Measurements from ENCODE around the gene PCBP3. TPM values are rescaled to one million over a fixed set of nuclear protein-coding genes. Genes with fewer than 3 reads are reported as not detected.
"Not testable (repeated sequence)": the region's sequence is repeated elsewhere in the genome, so short reads cannot be mapped to it uniquely, and the experiment has no call there.

Gene PCBP3
- polyA plus RNA-seq, 3 donors, result 1.7 to 9.5 (median 2.2) TPM

DNA sequence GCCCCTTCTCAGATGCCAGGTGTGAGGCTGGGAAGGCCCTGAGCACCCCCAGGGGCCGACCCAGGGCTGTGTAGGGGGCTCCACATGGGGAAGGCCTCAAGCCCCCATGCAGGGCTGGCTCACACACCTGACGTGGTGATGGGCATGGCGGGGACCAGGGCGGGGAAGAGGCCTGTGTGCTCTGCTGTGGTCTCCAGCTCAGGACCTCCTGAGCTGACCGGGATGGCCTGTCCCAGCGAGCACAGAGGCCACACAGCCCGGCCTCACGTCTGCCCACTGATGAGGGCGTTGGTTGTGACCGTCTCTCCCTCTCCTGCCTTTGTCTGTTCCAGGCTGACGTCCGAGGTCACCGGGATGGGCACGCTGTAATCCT lies 297.8 kb downstream of the PCBP3 start:
- WGBS, 3 donors, result 69 to 88% (median 87%) methylated on average over 12 to 14 of the region's 14 CpGs

DNA sequence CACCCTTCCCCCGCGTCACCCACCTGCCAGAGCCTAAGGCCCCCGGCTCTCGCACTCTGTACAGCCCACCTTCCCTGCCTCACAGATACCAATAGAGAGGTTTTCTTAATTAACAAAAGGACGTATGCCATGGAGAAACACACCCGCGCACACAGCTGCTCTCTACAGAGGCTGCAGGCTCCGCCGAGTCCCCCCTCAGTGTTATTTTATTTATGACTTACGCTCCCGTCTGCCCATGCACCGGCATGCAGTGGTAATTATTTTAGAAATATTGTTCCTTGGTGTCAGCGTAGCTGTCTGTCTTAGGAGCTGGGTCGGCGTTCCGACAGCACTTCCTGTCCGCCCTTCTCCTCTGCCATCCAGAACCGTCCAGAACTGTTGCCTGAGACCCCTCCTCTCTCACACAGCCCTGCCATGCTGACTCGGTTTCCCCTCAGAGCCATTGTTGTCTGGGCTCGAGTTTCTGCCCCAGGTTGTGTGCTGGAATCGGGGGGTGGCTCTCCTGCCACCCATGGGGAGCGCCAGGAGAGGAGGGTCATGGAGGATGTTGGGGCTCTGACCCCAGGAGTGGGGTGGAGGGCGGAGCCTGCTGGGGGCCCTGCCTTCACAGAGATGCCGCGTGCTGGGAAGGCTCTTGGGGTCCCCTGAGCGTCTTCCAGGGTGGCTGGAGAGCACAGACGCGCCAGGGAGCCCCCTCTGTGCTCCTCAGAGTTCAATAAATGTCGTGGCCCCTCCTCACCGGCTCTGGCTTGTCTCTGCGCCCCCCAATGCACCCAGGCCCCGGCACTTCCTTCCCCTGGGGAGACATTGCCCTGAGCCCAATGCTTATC lies 298.4 kb downstream of the PCBP3 start:
- 80 to 85% (median 84%) methylated on average over 31 to 32 of the region's 32 CpGs for WGBS, 3 donors
- H3K27ac ChIP-seq (ENCODE audit: low read depth, low read length), result no peak overlapping the region

More for the DNA sequence above, 297.8 kb downstream of the PCBP3 start:
- H3K27ac ChIP-seq (ENCODE audit: low read depth, low read length), result no peak overlapping the region

DNA sequence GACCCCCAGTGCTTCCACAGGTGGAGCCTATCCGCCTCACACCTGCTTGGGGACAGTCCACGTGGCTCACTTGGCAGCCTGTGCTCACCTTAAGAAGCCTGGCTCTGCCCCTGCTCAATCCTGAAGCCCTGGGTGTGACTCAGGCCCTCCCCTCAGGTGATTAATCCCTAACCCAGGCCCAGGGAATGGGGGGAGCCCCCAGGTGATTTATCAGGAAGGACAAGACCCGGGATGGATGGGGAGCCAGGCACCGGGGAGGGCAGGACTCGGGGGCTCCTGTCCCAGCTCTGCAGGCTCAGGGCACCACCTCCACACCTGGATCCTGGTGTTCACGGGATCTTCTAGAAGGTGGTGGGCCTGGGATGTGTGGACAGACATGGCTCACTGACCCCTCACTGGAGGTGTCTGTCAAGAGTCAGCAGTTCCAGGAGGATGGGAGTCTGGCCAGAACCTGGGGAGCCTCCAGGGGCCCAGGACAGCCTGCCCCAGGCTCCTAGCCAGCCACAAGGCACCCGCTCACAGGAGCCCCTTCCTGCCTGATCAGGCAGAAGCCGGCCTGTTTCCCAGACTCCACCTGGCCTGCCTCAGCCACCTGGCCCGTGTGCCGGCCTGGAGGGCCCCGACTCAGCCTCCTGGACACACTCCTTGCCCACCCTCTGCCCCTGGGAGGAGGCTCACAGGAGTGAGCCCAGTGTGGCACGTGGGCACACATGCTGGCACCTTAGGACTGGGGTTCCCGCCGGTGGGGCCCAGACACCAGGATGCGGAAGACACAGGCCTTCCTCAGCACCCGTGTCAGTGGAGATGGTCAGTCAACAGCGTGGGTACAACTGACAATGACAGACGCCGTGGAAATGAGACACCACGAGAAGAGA lies 299.5 kb downstream of the PCBP3 start:
- 67 to 81% (median 79%) methylated on average over 19 to 20 of the region's 20 CpGs for WGBS, 3 donors

DNA sequence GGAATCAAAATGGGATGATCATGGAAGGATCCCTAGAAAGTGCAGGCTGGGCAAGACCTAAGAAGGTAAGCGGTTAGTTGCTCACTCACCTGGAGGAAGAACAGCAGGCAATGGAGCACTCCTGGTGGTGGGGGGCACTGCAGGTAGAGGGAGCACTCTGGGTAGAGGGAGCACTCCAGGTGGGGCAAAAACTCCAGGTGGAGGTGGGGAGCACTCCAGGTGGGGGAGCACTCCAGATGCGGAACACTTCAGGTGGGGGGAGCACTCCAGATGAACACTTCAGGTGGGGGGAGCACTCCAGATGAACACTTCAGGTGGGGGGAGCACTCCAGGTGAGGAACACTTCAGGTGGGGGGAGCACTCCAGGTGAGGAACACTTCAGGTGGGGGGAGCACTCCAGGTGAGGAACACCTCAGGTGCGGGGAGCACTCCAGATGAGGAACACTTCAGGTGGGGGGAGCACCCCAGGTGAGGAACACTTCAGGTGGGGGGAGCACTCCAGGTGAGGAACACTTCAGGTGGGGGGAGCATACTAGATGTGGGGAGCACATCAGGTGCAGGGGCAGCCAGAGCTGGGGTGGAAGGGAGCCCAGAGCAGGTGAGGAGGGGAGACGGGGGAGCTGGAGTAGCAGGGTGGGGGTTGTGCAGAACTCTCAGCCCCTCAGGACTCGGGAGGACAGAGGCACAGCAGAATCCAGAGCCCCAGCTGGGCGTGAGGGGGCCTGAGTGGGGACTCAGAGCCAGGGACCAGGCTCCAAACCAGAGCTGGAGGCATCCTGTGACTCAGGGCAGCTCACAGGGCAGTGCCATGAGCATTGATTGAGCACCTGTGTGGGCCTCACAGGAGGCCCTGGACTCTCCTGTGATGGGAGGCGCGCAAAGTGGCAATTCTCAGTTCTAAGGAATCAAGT lies 300.4 kb downstream of the PCBP3 start:
- WGBS, 3 donors, result 68 to 85% (median 79%) methylated on average over 8 of the region's 8 CpGs
- no peak overlapping the region for H3K27ac ChIP-seq (ENCODE audit: low read depth, low read length)

More for the DNA sequence above, 299.5 kb downstream of the PCBP3 start:
- H3K27ac ChIP-seq (ENCODE audit: low read depth, low read length), result no peak overlapping the region

DNA sequence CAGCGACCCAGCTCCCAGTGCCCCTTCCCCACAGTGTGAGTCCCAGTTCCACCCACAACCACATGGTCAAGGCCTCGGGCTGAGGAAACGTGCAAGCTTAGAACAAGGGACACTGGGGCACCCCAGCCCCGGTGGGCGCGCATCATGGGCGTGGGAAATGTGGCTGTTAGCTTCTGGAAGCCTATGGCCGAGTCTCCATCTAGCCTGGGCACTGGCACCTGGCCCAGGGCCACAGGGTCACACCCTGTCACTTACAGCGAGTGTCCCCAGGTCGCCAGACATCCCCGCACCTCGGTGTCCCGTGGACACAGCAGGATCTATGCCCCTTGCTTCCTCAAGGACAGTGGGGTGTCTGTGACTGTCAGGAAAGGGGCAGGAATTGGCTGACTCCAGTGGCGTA lies 301.1 kb downstream of the PCBP3 start:
- WGBS, 3 donors, result 76 to 88% (median 81%) methylated on average over 14 of the region's 14 CpGs

DNA sequence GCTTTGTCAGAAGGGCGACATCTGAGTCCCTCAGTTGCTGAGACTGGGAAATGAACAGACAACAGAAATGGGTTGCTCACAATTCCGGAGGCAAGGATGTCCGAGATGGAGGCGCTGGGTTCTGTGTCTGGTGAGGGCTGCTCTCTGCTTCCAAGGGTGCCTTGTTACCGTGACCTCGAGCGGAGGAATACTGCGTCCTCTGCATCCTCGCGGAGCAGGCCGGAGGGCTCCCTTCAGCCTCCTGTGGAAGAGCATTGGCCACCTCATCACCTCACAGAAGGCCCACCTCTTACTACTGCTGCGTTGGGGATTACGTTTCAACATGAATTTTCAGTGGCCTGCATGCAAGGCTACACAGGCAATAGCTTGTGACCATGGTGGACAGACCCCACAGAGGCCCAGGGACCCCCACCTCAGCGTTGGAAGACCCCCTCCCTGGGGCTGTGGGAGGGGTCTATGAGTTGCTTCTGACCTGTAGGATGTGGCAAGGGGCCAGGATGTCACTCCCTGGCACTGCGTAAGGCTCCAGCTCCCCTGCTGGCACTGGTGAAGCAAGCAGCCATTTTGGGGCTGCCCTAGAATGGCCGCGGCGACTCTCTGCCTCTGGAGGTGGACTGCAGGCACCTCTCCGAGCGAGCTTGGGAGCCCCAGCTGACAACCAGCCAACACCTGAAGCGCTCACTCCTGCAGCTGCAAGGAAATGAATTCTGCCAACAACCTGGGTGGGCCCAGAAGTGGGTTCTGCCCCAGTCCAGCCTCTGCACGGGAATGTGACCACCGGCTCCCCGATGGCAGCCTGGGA lies 301.7 kb downstream of the PCBP3 start:
- WGBS, 3 donors, result 79 to 89% (median 87%) methylated on average over 24 of the region's 24 CpGs
- H3K27ac ChIP-seq (ENCODE audit: low read depth, low read length), result no peak overlapping the region

More for the DNA sequence above, 301.1 kb downstream of the PCBP3 start:
- no peak overlapping the region for H3K27ac ChIP-seq (ENCODE audit: low read depth, low read length)

DNA sequence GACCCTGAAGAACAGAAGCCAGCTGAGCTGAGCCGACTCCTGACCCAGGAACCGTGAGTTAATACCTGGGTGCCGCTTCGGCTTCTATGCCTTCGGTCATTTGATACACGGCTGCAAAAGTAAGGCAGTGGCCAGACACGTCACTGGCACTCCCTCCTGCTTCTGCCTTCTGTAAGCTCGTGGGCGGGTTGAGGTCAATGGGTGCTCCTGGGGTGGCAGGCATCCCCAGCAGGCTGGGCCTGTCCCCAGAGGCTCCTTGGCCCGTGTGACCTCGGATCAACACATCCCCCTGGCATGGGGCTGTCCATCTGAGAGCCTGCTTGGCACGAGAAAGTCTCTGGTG lies 302.3 kb downstream of the PCBP3 start:
- no peak overlapping the region for H3K27ac ChIP-seq (ENCODE audit: low read depth, low read length)
- 76 to 91% (median 85%) methylated on average over 12 of the region's 12 CpGs for WGBS, 3 donors

DNA sequence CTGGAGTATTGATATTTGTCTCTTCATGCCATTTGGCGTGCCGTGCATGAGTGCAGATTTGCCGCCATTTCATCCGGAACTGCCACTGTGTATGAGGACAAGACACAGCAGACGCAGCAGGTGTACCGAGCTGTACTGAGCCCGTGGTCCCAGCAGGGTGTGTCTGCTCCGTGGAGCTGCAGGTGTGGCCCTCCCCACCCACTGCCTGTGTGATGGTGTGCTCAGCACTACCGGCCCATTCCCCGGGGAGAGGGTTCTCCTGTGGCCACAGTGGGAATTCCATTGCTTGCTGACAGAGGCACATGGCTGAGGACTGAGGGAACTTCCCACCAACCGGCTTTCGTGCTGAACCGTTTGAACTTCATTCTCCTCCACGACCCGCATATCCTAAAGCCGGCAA lies 303.8 kb downstream of the PCBP3 start:
- WGBS, 3 donors, result 88 to 94% (median 91%) methylated on average over 16 of the region's 16 CpGs
- H3K27ac ChIP-seq (ENCODE audit: low read depth, low read length), result no peak overlapping the region

DNA sequence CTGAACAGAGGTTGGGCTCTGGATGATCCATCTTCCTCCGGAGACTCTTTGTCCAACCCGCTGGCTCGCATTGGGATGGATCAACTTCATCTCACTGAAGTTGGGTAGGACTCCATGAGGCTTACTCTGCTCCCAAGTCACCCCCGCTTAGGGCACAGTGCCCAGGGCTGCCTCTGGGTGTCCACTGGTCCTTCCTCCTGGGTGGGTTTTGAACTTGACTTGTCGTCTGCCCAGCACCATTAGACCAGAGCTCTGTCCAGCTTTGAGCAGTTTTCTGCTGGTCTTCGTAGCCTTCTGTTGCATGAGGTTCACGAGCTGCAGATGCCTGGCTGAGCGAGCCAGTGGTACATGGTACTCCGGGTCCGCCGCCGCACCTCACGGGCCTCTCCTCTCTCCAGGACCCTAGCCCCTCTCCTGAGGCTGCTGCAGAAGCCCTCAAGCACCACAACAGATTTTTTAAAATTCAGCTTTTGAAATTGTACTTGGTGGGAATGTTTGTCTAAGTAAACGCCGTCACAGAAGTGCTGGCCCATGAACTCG lies 304.3 kb downstream of the PCBP3 start:
- 87 to 95% (median 94%) methylated on average over 16 of the region's 16 CpGs for WGBS, 3 donors

DNA sequence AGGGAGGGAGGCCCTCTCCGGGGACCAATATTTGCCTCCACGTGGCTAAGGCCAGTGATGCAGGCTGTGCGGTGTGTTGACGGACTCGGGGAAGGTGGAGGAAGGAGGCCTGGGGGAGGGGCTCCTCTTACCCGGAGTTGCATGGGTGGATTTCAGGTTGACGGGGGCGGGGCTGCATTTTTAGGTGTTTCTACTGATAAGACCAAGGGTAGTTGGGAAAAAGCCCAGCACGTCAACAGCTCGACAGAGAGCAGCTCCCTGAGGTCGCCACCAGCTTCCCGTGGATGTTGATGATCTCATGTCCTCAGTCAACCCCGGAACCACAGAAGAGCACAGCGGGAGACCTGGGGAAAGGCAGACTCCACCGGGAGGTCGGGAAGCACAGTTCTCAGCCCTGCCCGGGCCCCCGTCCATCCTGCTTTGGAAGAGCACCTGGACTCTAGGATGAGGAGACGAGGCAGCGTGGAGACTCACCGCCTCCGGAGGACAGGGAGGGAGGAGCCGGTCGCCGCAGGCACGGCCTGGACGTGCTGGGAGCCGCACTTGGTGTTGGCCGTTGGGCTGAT lies 305.1 kb downstream of the PCBP3 start:
- H3K27ac ChIP-seq (ENCODE audit: low read depth, low read length), result no peak overlapping the region
- WGBS, 3 donors, result 50 to 69% (median 66%) methylated on average over 29 of the region's 29 CpGs

More for the DNA sequence above, 304.3 kb downstream of the PCBP3 start:
- no peak overlapping the region for H3K27ac ChIP-seq (ENCODE audit: low read depth, low read length)

DNA sequence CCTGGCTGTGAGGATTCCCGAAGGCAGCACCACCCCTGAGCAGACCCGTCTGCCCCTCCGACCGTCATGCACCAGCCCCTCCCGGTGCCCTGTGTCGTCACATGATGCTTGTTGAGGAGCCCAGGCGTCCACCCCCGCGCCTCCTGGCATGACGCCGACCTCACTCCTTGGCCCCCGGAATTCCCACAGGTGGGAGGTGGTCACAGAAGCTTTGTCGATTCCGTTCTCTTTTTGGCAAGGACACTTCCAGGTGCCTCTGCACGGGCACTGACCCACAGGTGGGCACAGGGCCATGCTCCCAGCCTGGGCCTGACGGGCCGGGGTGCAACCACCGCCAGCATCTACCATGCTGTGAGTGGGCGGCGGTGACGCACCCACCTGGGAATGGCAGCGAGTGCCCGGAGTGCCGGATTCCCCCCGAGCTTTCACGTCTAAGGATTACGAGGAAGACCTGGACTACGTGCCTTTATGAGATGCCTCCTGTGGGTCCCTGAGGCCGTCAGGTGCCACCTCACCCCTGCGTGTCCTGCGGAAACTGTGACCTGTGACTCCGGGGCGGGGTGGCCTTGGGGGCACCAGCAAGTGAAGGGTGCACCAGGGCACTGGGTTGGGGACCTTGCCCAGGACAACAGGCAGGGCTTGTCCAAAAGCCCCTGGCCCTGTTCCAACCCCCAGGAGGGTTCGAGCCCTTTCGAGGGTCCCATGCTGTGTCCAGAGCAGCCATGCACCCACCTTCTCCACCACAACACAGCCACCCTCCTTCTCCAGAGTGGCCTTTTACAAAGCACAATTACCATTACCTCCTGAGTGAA lies 306.6 kb downstream of the PCBP3 start:
- H3K27ac ChIP-seq (ENCODE audit: low read depth, low read length), result no peak overlapping the region
- 73 to 76% (median 74%) methylated on average over 34 to 35 of the region's 35 CpGs for WGBS, 3 donors

DNA sequence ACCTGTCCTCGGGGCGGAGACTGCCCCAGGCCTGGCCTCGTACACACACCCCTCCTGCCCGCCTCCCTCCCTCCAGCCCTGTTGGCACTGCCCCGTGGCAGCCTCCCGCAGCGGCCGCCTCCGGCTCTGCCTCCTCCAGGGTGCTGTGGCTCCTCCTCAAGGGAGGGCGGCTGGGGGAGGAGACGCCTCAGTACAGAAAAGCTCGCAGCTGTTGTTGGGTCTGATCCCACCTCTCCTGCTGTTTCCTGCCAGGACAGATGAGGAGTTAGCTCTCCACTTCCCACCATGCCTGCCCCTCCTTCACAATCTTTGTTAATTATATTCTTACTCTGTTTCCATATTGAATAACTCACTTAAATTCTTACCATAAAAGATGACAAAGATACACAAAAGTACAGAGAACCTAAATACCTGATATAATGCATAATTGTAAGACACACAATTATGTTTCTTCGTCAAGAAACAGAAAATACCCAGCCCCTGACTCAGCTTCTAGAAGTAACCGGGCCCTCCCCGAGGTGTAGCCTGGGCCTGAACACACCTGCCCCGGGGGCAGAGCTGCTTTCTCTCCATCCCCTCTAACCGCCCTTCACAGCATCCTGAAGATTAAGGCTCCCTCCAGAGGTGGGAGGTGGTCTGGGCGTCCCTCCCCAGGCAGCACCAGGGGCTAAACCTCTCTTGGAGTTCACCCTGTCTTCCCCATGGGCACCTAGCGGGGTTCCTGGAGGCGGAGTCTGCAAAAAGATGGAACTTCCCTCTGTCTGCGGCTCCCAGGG lies 307.4 kb downstream of the PCBP3 start:
- 32 to 45% (median 44%) methylated on average over 20 to 21 of the region's 21 CpGs for WGBS, 3 donors
- H3K27ac ChIP-seq (ENCODE audit: low read depth, low read length), result no peak overlapping the region

DNA sequence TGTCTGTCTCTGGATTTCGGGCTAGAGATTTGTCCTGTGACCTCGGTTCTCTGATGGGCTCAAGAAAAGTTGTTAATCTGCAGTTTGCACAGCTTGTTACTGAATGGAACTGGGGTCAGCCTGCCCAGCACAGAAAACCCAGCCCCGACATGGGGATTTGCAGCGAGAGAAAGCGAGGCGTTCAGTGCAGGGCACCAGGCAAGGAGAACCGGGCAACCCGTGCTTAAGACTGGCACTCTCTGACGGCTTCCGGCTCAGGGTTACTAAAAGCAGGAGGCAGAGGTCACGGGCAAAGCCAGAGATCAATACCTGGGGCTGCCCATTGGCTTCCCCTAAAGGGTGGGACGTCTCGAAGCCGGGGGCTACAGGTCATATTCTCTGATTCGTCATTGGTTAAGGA lies 308.2 kb downstream of the PCBP3 start:
- H3K27ac ChIP-seq (ENCODE audit: low read depth, low read length), result no peak overlapping the region

DNA sequence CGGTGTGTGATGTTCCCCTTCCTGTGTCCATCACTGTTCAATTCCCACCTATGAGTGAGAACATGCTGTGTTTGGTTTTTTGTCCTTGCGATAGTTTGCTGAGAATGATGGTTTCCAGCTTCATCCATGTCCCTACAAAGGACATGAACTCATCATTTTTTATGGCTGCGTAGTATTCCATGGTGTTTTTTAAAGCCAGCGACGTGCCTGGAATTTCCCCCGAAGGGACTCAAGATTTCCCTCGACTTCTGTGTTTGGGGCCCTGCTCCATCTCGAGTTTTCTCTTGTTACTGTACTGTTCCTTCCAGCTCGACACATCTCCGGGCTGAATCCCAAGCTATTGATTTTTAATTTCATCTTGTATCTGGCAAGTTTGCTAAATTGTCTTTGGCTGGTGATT lies 309.0 kb downstream of the PCBP3 start:
- H3K27ac ChIP-seq (ENCODE audit: low read depth, low read length), result not testable (repeated sequence)

More for the DNA sequence above, 308.2 kb downstream of the PCBP3 start:
- 55 to 88% (median 85%) methylated on average over 15 of the region's 15 CpGs for WGBS, 3 donors

DNA sequence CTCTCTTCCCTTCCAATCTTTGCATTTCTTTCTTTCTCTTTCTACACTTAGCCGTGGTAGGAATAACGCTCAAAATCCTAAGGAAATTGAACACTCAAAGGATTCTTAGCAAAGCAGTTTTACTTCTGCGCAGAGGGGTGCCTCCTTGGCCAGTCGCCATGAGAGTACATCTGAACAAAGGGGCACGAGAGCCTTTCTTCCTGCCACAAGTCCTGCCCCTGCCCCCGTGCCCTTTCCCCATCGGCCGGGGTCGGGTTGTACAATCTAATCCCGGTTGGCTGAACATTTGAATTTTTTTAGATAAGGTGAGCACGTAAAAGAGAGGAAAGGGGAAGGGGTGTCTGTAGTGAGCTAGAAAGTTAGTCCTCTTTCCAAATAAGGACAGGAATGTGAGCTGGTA lies 309.4 kb downstream of the PCBP3 start:
- no peak overlapping the region for H3K27ac ChIP-seq (ENCODE audit: low read depth, low read length)
- 61 to 64% (median 64%) methylated on average over 11 of the region's 11 CpGs for WGBS, 3 donors

More for the DNA sequence above, 309.0 kb downstream of the PCBP3 start:
- 80 to 85% (median 83%) methylated on average over 9 to 10 of the region's 10 CpGs for WGBS, 3 donors

DNA sequence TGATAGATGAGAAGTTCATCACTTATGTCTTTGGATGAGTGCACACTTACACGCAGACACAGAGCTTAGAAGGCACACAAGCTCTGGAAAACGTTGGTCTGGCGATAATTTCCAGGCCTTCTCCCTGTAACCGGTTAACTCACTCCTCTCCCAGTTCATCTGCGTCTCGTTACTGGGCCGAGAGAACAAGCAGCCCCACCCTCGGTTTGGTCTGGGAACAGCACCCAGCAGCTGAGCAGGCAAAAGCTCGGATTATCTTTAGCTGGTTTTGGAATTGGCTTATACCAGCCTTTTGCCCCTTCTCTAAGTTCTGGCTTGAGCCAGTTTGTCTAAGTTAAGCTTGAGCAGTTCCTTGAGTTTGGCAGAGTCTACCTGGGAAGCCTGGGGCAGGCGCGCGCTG lies 310.7 kb downstream of the PCBP3 start:
- WGBS, 3 donors, result 31 to 48% (median 46%) methylated on average over 12 of the region's 12 CpGs

More for the DNA sequence above, 310.7 kb downstream of the PCBP3 start:
- H3K27ac ChIP-seq (ENCODE audit: low read depth, low read length), result no peak overlapping the region

Data from adipose tissue (tissue), 3 donors.